LNCAP (cell line): Measurements from ENCODE around the gene PAOX.

ENCODE experiments used
- CTCF ChIP-seq: fragments of 450-650 bp; IDR thresholded peaks from 2 replicates; pipeline ENCODE4 v1.5.1; 2017; ENCODE audit warnings: mild to moderate bottlenecking

Gene PAOX

GRCh38 chr10:133336577-133337369, 42.3 kb upstream of the PAOX start, which contains the start of gene CALY:
TSS of gene CALY (minus strand) at chr10:133336896. CDS start at chr10:133328989, 7,907 bp downstream.
- TF ChIP-seq CTCF, result no peak

GRCh38 chr10:133337370-133337725, 41.7 kb upstream of the PAOX start:
- TF ChIP-seq CTCF, result no peak

GRCh38 chr10:133338080-133339071, 40.7 kb upstream of the PAOX start:
- no peak for TF ChIP-seq CTCF

GRCh38 chr10:133339708-133340380, 39.2 kb upstream of the PAOX start:
- TF ChIP-seq CTCF, result no peak

GRCh38 chr10:133341983-133342382, 37.1 kb upstream of the PAOX start:
- TF ChIP-seq CTCF, result no peak

- TF ChIP-seq CTCF, result no peak
These were observed 36.1 kb upstream of the PAOX start for GRCh38 chr10:133342942-133343341.

- TF ChIP-seq CTCF, result no peak
These were observed 35.5 kb upstream of the PAOX start for GRCh38 chr10:133343558-133343957.
